Adipose tissue (tissue), 3 donors: ENCODE data around the gene BORCS6. TPM values are rescaled to one million over a fixed set of nuclear protein-coding genes. Genes with fewer than 3 reads are reported as not detected.

ENCODE experiments used
- polyA plus RNA-seq, 3 donors: library from polyadenylated mRNA; stranded (reverse); fragments of 200-250 nt; gene quantifications; one replicate each; pipeline ENCODE4 v1.2.3, GENCODE V29; 2013
- donor health status: healthy with polysubstance abuse.
- donor health status: Bipolar disorder and iron deficiency.
- donor health status: healthy.

Gene BORCS6
- polyA plus RNA-seq, 3 donors, result 3.3 to 13.9 (median 5.2) TPM

Other genes starting within 250 kb of the BORCS6 start
- gene GUCY2D, start 187.6 kb downstream of the BORCS6 start, polyA plus RNA-seq, result under 1 TPM; 0.04 to 0.15 (median 0.11) TPM
- 1 to 10 TPM in 2 of 3 donors, under 1 TPM in 1; 0.71 to 1.2 (median 1.0) TPM for gene ALOX15B, start 151.1 kb downstream of the BORCS6 start, polyA plus RNA-seq
- gene ALOX12B, start 102.5 kb downstream of the BORCS6 start, polyA plus RNA-seq, result under 1 TPM in 1 of 3 donors, not detected in 2; 0.79 TPM
- gene ALOXE3, start 71.7 kb downstream of the BORCS6 start, polyA plus RNA-seq, result under 1 TPM in 2 of 3 donors, not detected in 1; 0.01 to 0.18 TPM
- gene HES7, start 66.1 kb downstream of the BORCS6 start, polyA plus RNA-seq, result under 1 TPM in 2 of 3 donors, not detected in 1; 0.03 to 0.16 TPM
- 100 to 1,000 TPM in 2 of 3 donors, 10 to 100 TPM in 1; 89.7 to 239 (median 142) TPM for gene PER1, start 37.8 kb downstream of the BORCS6 start, polyA plus RNA-seq
- 10 to 100 TPM; 36.0 to 52.6 (median 49.6) TPM for gene VAMP2, start 27.2 kb downstream of the BORCS6 start, polyA plus RNA-seq
- gene TMEM107, start 13.8 kb downstream of the BORCS6 start, polyA plus RNA-seq, result 10 to 100 TPM in 1 of 3 donors, 1 to 10 TPM in 2; 4.5 to 12.1 (median 8.6) TPM
- gene AURKB, start 20.4 kb upstream of the BORCS6 start, polyA plus RNA-seq, result 1 to 10 TPM in 1 of 3 donors, under 1 TPM in 2; 0.52 to 2.5 (median 0.56) TPM
- gene CTC1, start 57.9 kb upstream of the BORCS6 start, polyA plus RNA-seq, result 10 to 100 TPM; 10.3 to 19.8 (median 12.1) TPM
- 10 to 100 TPM in 1 of 3 donors, 1 to 10 TPM in 2; 8.2 to 20.7 (median 9.3) TPM for gene PFAS, start 59.1 kb upstream of the BORCS6 start, polyA plus RNA-seq
- gene RANGRF, start 98.5 kb upstream of the BORCS6 start, polyA plus RNA-seq, result 10 to 100 TPM; 19.1 to 36.4 (median 32.4) TPM
- gene SLC25A35, start 105.2 kb upstream of the BORCS6 start, polyA plus RNA-seq, result 1 to 10 TPM; 2.9 to 5.7 (median 3.9) TPM
- 10 to 100 TPM in 2 of 3 donors, 1 to 10 TPM in 1; 3.2 to 66.0 (median 54.8) TPM for gene ARHGEF15, start 120.1 kb upstream of the BORCS6 start, polyA plus RNA-seq
- not detected for gene ODF4, start 149.7 kb upstream of the BORCS6 start, polyA plus RNA-seq
- gene RPL26, start 193.0 kb upstream of the BORCS6 start, polyA plus RNA-seq, result 1,000 to 10,000 TPM; 2,554 to 5,822 (median 3,896) TPM
- under 1 TPM in 1 of 3 donors, not detected in 2; 0.03 TPM for gene RNF222, start 207.6 kb upstream of the BORCS6 start, polyA plus RNA-seq
- gene NDEL1, start 245.7 kb upstream of the BORCS6 start, polyA plus RNA-seq, result 10 to 100 TPM; 14.8 to 68.8 (median 54.0) TPM